KOPT-K1 (cell line): ENCODE data around the gene PER2.

Experiments used
- H3K27ac ChIP-seq: fragments of 200-600 bp; sonication (generic); 2 replicates; pipeline ENCODE4 v1.5.1; 2016; ENCODE audit warnings: antibody characterized with exemption, mild to moderate bottlenecking, low read depth, low read length; ENCODE audit not compliant: poor library complexity, severe bottlenecking
- H3K36me3 ChIP-seq: fragments of 200-600 bp; sonication (generic); 2 replicates; pipeline ENCODE4 v1.5.1; 2017; ENCODE audit warnings: antibody characterized with exemption, mild to moderate bottlenecking, low read length, moderate library complexity; ENCODE audit not compliant: insufficient read depth
- H3K9me3 ChIP-seq: fragments of 200-600 bp; sonication (generic); 2 replicates; pipeline ENCODE4 v1.5.1; 2017; ENCODE audit warnings: antibody characterized with exemption, low read length, mild to moderate bottlenecking; ENCODE audit not compliant: insufficient read depth, poor library complexity, severe bottlenecking

PER2 gene

GRCh38 chr2:238271061-238271554 is 17.3 kb downstream of the PER2 start:
- peaks cover 76% of the 10 kb centered on the region for H3K36me3 ChIP-seq
- H3K9me3 ChIP-seq, result no peaks in the 10 kb centered on the region
- H3K27ac ChIP-seq, result no peak overlapping the region

GRCh38 chr2:238270606-238271005 is 17.8 kb downstream of the PER2 start:
- H3K27ac ChIP-seq, result no peak overlapping the region
- H3K36me3 ChIP-seq, result peaks cover 73% of the 10 kb centered on the region
- H3K9me3 ChIP-seq, result no peaks in the 10 kb centered on the region

GRCh38 chr2:238269741-238270140 is 18.7 kb downstream of the PER2 start:
- Histone ChIP-seq H3K27ac (no peak overlapping the region), H3K9me3 (no peaks in the 10 kb centered on the region), H3K36me3 (peaks cover 73% of the 10 kb centered on the region)

GRCh38 chr2:238267884-238268680 is 20.3 kb downstream of the PER2 start:
- Histone ChIP-seq H3K9me3 (no peaks in the 10 kb centered on the region), H3K36me3 (peaks cover 72% of the 10 kb centered on the region), H3K27ac (no peak overlapping the region)

GRCh38 chr2:238267341-238267710 is 21.1 kb downstream of the PER2 start:
- H3K27ac ChIP-seq, result no peak overlapping the region
- peaks cover 72% of the 10 kb centered on the region for H3K36me3 ChIP-seq
- no peaks in the 10 kb centered on the region for H3K9me3 ChIP-seq

- H3K27ac ChIP-seq, result no peak overlapping the region
- peaks cover 71% of the 10 kb centered on the region for H3K36me3 ChIP-seq
- H3K9me3 ChIP-seq, result no peaks in the 10 kb centered on the region
Observed at GRCh38 chr2:238265605-238266004, 22.8 kb downstream of the PER2 start.

- no peak overlapping the region for H3K27ac ChIP-seq
- H3K9me3 ChIP-seq, result no peaks in the 10 kb centered on the region
- peaks cover 74% of the 10 kb centered on the region for H3K36me3 ChIP-seq
Observed at GRCh38 chr2:238264072-238264460, 24.3 kb downstream of the PER2 start.

GRCh38 chr2:238263204-238264071 is 25.0 kb downstream of the PER2 start:
- H3K9me3 ChIP-seq, result no peaks in the 10 kb centered on the region
- H3K36me3 ChIP-seq, result peaks cover 75% of the 10 kb centered on the region
- no peak overlapping the region for H3K27ac ChIP-seq

- H3K27ac ChIP-seq, result no peak overlapping the region
- H3K36me3 ChIP-seq, result peaks cover 75% of the 10 kb centered on the region
- no peaks in the 10 kb centered on the region for H3K9me3 ChIP-seq
Observed at GRCh38 chr2:238262496-238263122, 25.8 kb downstream of the PER2 start.

- Histone ChIP-seq H3K36me3 (peaks cover 76% of the 10 kb centered on the region), H3K27ac (no peak overlapping the region), H3K9me3 (no peaks in the 10 kb centered on the region)
Observed at GRCh38 chr2:238261718-238262375, 26.6 kb downstream of the PER2 start.

- H3K9me3 ChIP-seq, result no peaks in the 10 kb centered on the region
- no peak overlapping the region for H3K27ac ChIP-seq
- peaks cover 80% of the 10 kb centered on the region for H3K36me3 ChIP-seq
Observed at GRCh38 chr2:238260883-238261282, 27.5 kb downstream of the PER2 start.

- Histone ChIP-seq H3K36me3 (peaks cover 82% of the 10 kb centered on the region), H3K9me3 (no peaks in the 10 kb centered on the region), H3K27ac (no peak overlapping the region)
Observed at GRCh38 chr2:238259061-238260020, 29.1 kb downstream of the PER2 start.

GRCh38 chr2:238257786-238258700 is 30.4 kb downstream of the PER2 start:
- Histone ChIP-seq H3K36me3 (peaks cover 88% of the 10 kb centered on the region), H3K9me3 (no peaks in the 10 kb centered on the region), H3K27ac (no peak overlapping the region)
